HG02885 (cell line): ENCODE measurements around the gene RIN3.

ENCODE experiments used
- ATAC-seq: cut with Tn5 transposase; IDR thresholded peaks from one replicate; pipeline ENCODE4 v1.9.1; 2021; ENCODE audit warnings: mild to moderate bottlenecking; ENCODE audit not compliant: unreplicated experiment, poor library complexity

Gene RIN3

DNA sequence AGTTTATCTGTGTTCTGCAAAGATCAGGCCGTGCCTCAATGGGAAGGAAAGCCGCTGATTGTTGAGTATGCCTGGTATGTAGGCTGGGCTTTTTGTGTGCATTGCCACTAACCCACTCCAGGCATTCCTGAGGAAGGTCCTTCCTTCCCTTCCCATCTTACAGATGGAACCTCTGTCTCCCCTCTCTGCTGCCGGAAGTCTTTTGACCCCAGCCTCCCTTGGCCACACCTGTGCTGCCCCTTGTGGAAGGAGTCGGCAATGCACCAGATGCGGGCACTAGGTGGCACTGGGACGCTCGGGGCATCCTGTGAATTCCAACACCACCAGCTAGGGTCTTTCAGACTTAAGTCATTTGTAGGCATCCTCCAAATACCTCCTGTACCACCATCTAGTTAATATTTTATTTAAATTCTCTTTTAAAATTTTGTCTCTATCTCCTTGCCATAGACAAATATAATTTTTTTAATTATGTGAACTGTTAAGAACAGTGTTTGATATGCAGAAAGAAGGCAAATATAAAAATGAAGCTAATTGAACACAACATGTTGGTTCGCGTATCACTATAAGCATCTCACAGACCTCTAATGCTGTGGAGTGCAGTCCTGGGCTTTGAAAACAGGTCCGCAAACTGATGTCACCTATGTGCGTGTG, 99.6 kb downstream of the RIN3 start:
- no peak for ATAC-seq

DNA sequence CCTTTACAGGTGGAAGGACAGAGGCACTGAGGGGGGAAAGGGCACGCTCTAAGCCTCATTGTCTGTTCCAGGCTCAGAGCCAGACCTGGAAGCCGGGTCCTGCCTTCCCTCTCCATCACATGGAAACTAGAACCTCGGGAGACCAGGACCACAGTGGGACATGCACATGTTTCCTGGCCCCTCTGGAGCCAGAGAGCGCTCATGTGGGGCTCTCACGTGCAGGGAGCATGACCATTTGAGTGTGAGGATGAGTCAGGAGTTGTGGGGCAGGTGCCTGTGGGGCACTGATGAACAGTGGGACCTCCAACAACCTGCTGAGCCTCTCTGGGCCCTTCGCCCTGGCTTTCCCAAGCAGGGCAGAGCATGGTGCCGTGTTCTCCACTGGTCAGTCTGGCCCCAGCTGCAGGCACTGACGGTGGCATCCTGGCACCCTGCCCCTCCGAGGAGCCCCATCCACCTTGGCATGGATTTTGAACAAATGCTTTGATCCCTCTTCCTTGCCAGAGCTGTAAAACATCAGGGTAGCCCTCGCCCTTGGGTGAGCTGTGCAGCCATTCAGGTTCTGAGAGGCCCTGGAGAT, 100.2 kb downstream of the RIN3 start:
- ATAC-seq = no peak

DNA sequence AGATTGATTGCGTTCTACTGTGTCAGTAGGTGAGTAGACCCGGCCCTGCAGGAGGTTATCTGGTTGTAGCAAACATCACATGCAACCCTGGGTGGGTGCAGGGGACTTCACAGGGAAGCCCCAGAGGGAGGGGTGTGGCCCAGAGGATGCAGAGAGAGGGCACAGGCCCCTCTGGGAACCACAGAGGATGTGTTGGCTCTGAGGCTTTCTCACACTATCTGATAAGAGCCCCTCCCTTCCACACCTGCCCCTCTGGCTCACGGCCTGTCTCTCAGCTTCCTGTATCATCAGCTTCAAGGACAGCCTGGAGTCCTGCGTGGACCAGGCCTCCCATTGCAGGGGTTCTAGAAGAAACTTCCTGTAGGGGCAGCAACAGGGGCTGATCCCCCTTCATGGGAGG, 101.9 kb downstream of the RIN3 start:
- peak; percentile 58 for ATAC-seq

DNA sequence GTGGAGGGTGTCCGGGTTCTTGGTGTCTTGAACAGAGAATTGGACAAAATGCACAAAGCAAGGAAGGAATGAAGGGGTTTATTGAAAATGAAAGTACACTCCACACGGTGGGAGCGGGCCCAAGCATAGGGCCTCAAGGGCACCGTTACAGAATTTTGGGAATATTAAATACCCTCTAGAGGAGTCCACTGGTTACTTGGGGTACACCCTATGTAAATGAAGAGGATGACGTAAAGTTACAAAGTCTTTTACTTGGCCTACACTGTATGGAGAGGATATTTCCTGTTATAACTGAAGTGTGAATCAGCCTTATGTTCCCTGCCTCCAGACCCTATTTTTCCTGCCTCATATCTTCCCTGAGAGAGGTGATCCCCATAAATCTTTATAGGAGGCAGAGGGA, 102.6 kb downstream of the RIN3 start:
- no peak for ATAC-seq

DNA sequence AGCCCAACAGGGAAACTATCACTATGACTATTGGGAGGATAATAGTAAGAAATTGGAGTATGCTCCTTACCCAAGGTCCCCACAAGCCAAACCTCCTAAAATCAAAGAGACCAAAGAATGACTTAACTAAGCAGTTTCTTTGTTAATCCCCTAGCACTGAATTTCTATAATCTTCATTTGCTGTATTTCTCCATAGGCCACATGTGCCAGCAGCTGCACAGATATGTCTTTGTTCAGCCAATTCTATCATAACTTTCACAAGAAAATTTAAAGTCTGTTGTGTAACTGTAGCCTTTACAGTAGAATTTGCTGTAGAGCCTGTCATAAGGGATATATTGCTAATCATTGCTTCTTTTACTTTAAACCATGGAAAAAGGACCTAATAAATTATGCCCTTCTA, 104.0 kb downstream of the RIN3 start:
- ATAC-seq = no peak

DNA sequence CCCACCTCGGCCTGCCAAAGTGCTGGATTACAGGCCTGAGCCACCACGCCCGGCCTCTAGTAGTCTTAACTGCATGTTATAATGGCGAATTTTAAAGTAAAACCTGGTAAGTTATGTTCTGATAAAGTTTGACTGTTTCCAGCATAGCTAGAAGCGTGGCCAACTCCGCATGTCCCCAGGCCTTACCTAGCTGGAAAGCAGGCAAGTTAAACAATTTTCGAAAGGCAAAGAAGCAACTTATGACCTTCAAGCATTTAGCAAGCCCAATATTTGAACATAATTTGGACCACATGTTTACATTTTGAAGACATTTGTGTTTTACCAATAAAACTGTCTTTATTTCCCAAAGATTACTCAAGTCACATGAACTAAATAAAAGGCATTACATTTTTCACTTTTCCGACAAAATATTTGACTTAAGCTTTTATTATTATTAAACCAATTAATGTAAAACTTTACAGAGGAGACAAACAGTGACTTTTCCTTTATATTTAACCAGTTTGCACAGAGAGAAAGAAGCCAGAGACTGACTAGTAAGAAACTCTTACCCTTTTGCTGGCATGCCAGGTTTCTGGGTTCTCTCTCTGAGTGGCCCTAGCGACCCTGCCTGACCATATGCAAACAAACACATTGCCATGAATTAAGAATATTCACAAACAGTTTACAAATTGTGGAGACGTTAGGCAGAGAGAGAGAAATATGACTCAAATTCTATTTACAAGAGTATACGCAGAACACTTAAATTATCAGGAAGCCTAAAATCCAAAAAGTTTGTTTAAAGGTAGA, 106.3 kb downstream of the RIN3 start:
- ATAC-seq = no peak

DNA sequence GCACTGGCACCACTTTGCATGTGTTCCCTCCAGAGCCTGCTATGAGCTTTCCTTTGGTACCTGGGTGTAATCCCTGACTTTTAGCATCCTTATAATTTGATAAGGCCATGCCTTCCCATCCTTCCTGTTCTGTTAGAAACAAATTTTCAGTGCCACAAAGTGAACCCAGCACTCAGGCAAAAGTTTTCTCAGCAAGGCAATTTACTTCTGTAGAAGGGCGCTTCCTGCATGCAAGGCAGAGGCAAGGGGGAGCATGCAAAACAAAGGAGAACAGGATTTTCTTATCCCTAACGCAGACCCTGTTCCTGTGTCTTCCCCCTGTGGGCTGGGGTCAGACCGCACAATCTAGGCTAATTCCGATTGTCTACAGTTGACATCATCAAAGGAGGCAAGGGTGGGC, 108.7 kb downstream of the RIN3 start:
- no peak for ATAC-seq

DNA sequence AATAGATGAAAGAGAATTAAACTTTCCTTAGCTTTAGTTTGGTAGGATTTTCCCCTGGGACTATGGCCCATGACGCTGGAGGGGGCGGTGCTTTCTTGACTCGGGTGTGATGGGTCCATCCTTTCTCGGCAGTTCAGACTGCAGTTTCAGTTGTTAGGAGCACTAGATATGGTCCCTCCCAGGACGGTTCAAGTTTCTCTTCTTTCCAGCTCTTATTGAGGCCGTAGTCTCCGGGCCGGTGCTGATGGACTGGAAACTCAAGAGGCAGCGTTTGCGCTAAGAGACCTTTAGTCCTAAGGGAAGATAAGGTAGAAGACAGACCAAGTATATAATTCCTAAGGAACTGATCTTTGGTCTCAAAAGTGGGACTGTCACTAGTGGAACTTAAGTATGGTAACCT, 111.2 kb downstream of the RIN3 start:
- no peak for ATAC-seq

DNA sequence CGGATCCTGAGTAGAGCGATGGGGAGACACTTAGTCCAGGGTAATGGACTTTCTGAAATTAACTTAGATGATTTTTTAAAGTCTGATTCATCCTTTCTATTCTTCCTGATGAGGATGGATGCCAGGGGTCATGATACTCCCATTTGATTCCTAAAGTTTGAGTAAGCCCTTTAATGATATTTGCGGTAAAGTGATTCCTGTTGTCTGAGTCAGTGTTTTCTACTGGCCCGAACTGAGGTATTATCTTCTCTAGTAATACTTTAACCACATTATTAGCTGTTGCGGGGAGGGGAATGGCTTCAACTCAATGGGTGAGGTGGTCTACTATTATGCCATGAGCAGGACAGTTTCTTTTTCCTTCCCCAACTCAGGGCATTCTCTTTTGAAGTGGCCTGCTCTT, 111.6 kb downstream of the RIN3 start:
- ATAC-seq = no peak

DNA sequence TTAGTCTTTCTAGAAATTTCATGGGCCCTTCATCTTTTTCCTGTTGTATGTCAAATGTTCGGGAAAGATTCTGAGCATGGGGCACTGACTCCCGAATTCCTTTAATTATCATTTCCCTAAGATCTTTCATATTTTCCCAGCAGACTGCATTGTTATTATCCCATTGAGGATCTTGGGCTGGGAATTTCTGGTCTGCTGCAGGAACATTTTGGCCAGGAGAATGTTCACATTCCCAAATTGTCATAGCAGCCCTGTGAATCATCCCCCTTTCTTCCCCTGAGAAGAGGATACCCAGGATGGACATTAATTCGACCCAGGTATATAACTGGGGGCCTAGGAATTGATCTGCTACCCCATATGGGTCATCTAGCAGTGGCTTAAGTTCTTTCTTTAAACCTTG, 112.5 kb downstream of the RIN3 start:
- no peak for ATAC-seq

DNA sequence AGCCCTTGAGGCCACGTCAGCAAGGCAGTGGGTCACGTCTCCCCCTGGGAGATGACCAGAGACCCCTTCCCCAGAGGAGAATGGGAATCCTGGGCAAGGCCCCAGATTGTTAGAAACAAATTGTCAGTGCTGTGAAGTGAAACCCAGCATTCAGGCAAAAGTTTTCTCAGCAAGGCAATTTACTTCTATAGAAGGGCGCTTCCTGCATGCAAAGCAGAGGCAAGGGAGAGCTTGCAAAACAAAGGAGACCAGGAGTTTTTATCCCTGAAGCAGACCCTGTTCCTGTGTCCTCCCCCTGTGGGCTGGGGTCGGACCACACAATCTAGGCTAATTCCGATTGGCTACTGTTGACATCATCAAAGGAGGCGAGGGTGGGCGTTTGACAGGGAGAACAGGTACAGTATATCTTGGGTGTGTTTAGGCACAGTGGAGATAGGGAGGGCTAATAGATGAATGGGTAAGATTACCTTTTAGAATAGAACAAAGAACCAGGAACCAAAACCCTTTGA, 114.2 kb downstream of the RIN3 start:
- ATAC-seq = no peak

DNA sequence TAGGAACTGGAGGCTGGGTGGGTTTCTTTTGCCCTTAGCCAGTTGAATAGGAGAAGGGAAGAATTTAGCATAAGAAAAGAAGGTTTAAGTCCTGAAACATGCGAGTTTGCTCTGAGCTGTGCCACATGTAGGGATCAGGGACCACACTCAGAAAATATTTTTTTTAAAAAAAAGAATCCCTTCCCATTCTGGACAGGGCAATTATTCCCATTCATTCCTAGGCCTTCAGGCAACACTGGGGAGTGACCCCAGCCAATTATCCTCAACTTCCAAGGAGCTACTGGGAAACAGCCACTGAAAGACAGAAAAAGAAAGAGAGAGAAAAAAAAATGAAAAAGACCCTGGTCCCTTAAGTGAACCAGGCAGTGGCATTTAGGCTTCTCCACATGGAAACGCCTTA, 115.1 kb downstream of the RIN3 start:
- no peak for ATAC-seq

DNA sequence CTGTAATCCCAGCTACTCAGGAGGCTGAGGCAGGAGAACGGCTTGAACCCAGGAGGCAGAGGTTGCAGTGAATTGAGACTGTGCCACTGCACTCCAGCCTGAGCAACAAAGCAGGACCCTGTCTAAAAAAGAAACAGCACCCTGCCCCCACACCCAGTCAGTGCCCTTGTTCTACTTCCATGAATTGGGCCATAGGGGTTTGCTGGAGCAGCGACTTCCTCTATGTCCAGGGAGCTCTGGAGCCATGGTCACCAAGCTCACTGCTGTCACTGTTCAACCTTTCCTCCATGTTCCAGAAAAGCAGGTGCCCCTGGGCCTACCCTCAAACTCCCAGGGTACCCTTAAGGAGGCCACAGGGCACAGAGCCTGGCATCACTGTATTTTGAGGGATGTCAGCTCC, 116.8 kb downstream of the RIN3 start:
- no peak for ATAC-seq

DNA sequence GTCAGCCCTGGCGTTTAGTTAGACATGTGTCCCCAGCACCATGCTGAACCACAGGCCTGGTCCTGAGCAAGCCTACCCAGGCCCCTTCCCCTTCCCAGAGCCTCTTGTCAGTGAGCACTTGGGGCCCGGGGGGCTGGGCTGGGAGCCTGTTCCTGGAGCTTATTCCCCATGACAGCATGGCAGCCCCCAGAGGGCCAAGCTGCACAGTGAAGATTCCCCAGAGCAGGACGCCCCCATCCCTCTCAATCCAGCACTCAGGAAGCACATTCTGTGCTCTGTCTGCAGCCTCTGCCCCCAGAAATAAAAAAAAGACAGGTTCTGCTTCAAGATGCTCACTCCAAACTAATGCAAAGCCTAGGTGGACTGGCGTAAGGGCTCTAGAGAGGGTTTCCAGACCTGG, 117.5 kb downstream of the RIN3 start:
- ATAC-seq = no peak

DNA sequence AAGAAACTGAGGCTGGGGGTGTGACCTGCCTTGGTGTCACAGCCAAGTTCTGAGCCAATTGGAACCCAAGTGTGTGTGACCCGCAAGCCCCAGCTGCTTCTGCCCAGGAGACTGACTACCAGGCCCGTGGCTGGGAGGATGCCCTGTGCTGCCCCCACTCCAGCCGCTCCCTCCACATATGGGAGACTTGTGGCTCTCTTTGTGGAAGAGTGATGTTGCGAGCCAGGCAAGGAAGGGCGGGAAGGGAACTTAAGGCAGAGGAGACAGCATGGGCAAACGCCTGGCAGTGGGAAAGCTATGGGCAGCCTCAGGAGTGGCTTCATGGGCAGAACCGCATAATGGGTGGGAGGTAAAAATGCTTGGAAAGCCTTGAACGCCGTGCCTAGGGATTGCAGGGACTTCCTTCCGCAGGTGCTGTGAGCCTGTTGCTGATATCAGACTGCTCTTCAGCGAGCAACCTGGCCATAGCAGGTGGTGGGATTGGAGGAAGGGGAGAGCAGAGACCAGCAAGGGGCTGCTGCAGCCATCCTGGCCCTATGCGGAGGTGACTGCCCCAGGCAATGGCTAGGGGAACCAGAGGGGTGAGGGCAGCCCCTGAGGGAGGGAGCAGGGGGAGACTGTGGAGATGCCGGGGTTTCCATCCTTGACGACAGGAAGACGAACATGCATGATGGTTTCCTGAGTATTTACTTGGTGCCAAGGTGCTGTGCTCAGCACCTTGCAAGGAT, 119.1 kb downstream of the RIN3 start:
- ATAC-seq = no peak

DNA sequence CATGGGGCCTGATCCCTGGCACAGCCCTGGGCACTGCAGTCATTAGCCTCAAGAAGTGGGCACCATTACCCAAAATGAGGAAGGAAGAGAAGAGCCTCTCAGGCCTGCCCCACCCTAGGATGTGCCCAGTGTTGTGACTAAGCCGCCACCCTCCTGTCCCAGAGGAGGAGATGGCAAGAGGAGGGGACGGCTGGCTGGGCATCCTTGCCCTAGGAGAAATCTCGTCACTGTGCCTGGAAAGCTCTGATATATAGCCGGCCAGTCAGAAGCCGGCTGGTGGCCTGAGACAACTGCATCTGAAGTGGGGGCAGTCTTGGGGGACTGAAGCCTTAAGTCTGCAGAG, 119.7 kb downstream of the RIN3 start:
- ATAC-seq = no peak

DNA sequence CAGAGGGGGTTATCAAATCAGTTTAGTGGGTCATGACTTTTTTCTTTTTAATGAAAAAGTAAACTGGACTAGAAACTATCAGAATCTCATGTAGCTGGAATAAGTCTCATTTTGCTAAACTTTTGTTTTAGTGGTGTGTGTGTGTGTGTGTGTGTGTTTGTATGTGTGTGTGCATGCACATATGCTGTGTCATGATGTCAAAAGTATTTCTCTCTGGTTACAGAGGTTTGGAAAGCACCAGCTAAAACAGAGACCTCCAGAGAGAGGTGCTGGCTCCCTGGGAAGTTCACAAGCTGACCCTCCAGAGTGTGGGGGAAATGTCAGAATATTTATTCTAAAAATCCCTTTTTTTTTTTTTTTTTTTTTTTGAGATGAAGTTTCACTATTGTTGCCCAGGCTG, 120.1 kb downstream of the RIN3 start:
- ATAC-seq = no peak

DNA sequence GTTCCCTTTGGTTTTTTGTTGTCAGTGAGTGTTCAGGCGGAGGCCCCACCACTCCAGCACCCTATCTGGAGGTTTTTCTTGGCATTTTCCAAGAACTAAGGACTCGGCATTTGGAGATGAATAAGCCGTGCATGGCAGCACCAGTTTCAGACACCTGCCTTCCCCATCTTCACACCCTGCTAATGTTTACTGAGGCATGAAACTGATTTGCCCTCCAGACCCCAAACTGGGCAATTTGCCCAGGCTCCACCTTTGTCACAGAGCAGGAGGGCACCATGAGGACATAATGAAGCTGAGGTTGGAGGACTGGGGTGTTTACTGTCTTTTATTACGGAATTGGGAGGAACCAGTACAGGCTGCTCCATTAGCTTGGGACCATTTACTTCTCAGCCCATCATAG, 121.5 kb downstream of the RIN3 start:
- ATAC-seq = no peak

DNA sequence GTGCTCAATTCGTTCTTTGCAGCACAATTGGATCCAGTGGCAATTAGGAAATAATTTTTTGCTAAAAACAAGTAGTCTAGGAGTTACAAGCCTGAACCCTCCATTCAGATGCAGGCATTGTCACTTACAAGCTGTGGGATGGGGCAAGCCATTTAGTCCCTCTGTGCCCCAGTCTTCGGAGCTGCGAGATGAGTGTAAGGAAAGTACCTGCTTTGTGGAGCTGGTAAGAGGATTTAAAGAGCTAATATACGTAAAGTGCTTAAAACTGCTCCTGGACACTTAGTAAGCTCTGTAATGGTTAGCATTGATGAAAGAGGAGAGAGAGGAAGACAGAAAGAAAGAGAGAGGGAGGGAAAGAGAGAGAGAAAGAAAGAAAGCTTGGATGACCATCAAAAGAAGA, 122.3 kb downstream of the RIN3 start:
- no peak for ATAC-seq

DNA sequence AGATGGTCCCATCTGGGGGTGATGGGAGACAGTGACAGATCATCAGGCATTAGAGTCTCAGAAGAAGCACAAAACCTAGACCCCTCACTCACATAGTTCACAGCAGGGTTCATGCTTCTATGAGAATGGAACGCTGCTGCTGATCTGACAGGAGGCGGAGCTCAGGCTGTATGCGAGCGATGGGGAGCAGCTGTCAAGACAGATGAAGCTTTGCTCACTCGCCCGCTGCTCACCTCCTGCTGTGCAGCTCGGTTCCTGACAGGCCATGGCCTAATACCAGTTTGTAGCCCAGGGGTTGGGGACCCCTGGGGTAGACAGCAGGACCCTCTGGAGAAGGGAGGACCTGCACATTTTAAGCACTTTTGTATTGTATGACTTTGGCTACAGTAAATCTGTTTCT, 123.6 kb downstream of the RIN3 start:
- ATAC-seq = no peak

DNA sequence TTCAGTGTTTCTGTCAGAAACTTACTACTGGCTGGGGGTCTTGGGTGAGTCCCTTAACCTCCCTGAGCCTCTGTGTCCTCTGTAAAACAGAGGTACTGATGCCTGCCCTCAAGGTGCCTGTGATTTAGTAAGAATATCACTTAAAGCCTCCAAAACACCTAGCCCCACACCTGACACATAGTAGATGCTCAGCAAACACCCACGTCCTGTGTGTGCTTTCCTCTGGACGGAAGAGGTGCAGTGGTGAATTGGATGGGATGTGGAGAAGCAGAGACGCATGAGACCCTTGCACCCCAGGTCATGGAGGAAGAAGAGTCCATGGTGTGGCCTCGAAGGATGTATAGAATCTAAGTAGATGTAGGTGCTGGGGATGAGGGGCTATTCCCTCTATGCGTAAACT, 124.3 kb downstream of the RIN3 start:
- ATAC-seq = no peak
